ENCODE measurements around the gene SDHB.

DNA sequence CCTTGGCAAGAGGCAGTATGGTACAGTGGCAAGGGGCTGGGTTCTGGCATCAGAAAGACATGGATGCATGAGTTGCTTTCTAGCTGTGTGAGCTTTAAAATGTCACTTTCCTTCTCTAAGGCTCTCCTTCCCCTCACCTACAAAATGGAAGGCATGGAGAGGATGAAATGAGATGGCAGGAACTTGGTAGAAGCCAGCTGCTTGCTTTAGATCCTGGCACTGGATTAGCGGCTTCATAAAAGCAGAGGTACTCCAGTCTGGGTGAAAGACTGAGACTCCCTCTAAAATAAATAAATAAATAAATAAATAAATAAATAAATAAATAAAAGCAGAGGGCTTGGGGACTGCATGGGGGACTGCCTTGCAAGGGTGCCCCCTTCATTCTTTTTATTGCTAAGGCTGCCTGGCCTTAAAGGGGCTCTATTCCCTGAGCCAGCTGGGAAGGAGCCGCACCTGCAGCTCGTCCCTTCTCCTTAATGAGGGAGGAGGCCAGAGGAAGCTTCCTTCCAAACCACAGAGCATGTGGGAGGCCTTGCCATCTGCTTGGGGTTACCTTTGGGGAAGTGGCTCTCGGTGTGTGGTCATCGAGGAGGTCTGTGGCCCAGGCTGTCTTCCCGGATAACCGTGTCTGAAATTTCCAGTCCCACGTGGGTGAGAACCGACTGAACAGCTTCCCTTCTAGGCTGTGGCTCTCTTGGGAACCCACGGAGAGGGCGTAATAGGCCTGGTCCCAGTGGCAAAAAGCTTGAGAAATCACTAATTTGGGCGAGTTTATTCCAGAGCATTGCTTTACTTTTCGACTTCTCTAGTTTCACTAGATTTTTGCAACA, 40.1 kb downstream of the SDHB start:
- no peak for TF ChIP-seq POLR2AphosphoS5 (IDR thresholded peaks at IDR 0.05)
- TF ChIP-seq, protein P1, sequence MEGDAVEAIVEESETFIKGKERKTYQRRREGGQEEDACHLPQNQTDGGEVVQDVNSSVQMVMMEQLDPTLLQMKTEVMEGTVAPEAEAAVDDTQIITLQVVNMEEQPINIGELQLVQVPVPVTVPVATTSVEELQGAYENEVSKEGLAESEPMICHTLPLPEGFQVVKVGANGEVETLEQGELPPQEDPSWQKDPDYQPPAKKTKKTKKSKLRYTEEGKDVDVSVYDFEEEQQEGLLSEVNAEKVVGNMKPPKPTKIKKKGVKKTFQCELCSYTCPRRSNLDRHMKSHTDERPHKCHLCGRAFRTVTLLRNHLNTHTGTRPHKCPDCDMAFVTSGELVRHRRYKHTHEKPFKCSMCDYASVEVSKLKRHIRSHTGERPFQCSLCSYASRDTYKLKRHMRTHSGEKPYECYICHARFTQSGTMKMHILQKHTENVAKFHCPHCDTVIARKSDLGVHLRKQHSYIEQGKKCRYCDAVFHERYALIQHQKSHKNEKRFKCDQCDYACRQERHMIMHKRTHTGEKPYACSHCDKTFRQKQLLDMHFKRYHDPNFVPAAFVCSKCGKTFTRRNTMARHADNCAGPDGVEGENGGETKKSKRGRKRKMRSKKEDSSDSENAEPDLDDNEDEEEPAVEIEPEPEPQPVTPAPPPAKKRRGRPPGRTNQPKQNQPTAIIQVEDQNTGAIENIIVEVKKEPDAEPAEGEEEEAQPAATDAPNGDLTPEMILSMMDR (IDR thresholded peaks at IDR 0.05) = no peak

Data from sigmoid colon (tissue), 4 donors.